Fibroblast of mammary gland (primary cell): ENCODE measurements around the gene PALLD.

ENCODE experiments used
- DNase-seq: peaks from one replicate; pipeline ENCODE4 v3.0.0-alpha.2; 2010; ENCODE audit warnings: low read depth
- H3K4me3 ChIP-seq: 2 replicates; pipeline ENCODE4 v1.5.1; 2011; ENCODE audit warnings: low read depth, mild to moderate bottlenecking, low read length, moderate library complexity; ENCODE audit not compliant: control insufficient read depth
- CTCF ChIP-seq: conservative IDR thresholded peaks from 2 replicates; pipeline ENCODE4 v1.5.1; 2011; ENCODE audit warnings: low read depth, low read length, inconsistent platforms; ENCODE audit not compliant: control insufficient read depth, insufficient read depth

The PALLD gene

GRCh38 chr4:168484626-168485025 is 12.2 kb upstream of the PALLD start:
- no peak overlapping the region for H3K4me3 ChIP-seq
- DNase-seq, result peak; percentile 91
- no peak for TF ChIP-seq CTCF

DNA sequence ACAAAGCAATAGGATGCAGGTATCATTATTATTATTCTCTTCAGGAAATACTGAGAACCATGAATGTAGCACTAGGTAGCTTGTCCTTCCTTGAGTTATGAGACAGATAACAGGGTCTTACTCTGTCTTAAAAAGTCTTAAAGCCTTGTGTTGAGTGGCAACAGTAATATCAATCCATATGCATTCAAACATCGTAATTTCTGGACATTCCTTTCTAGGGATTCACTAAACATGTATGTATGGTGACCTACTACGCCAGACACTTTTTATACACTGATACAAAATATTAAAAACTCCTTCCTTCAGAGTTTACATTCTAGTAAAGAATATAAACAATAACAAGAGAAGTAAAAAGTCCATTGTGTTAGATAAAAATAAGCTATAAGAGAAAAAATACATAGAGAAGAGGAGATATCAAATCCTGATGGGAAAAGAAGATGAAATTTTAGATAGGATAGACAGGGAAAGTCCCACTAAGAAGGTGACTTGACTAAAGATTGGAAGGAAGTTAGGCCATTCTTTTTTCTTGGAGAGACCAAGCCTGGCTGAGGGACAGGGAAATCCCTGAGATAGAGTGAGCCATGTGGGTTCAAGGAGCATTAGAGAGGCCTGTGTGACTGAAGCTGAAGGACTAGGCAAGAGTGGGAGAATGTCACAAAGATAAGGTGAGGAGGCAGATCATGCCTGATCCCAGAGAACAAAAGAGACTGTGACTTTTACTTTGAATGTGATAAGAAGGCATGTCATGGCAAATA is 11.5 kb upstream of the PALLD start:
- DNase-seq, result no peak
- no peak for TF ChIP-seq CTCF
- H3K4me3 ChIP-seq, result no peak overlapping the region

DNA sequence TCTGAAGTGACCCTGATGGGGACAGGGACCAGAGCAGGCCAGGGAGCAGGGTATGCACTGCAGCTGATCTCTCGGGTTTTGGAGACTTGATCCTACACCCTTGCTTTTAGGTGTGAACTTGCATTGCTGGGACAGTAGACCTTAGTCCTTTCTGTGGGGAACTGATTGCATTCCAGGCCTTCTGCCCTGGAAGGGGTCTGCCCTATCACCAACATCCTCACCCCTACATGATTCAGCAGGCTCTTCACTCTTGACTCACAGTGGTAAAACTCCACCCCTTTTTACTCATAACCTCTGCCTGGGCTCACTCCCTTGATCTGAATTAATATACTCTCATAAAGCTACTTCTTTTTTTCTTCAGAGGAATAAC is 10.0 kb upstream of the PALLD start:
- no peak for TF ChIP-seq CTCF
- no peak overlapping the region for H3K4me3 ChIP-seq
- DNase-seq, result peak; percentile 78

GRCh38 chr4:168487282-168488035 is 9.4 kb upstream of the PALLD start:
- no peak overlapping the region for H3K4me3 ChIP-seq

GRCh38 chr4:168488869-168489274 is 8.0 kb upstream of the PALLD start:
- no peak for DNase-seq
- TF ChIP-seq CTCF, result no peak
- no peak overlapping the region for H3K4me3 ChIP-seq

More at GRCh38 chr4:168487282-168488035, 9.4 kb upstream of the PALLD start:
- TF ChIP-seq CTCF, result no peak
- peak; percentile 36 for DNase-seq

DNA sequence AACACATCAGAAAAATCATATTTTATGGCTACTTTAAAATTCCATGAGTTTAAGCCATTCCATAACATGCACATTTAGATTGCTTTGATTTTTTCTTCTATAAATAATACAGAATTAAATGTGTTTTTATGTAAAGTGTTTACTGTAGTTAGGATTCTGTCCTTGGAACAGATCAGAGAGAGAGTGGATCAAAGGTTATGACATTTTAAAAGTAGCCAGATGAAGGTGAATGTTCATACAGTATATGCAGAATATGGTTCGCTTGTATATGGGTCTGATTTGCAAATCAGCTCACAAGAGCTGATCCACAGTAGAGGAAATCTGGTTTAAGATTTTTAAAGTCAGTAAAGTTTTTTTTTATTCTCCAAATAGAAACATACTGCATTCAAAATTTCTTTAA is 7.2 kb upstream of the PALLD start:
- H3K4me3 ChIP-seq, result no peak overlapping the region
- no peak for DNase-seq
- no peak for TF ChIP-seq CTCF
